GM12874 (cell line): ENCODE data around the gene TMEM80.

Experiments used
- CTCF ChIP-seq: IDR thresholded peaks from 2 replicates; pipeline ENCODE4 v1.5.1; 2011; ENCODE audit warnings: low read depth, mild to moderate bottlenecking, control low read depth, low read length, moderate library complexity; ENCODE audit not compliant: insufficient read depth

Gene TMEM80

GRCh38 chr11:705646-706438, 10.2 kb downstream of the TMEM80 start, which contains the start of gene EPS8L2:
Gene EPS8L2 (plus strand): TSS chr11:706231. CDS start chr11:709408, 3,177 bp downstream.
- TF ChIP-seq CTCF: no peak

GRCh38 chr11:706439-706956, 10.9 kb downstream of the TMEM80 start:
- TF ChIP-seq CTCF: no peak

- TF ChIP-seq CTCF: no peak
Observed at GRCh38 chr11:706957-707816, 11.6 kb downstream of the TMEM80 start.

GRCh38 chr11:707817-708420, 12.3 kb downstream of the TMEM80 start:
- no peak for TF ChIP-seq CTCF

- TF ChIP-seq CTCF: no peak
Observed at GRCh38 chr11:708511-708910, 12.9 kb downstream of the TMEM80 start.

GRCh38 chr11:709109-709997, 13.7 kb downstream of the TMEM80 start:
- TF ChIP-seq CTCF: no peak
